IPS-NIHi7 (cell line): ENCODE data around the gene SYNPO2.
A peak's percentile ranks its signal among the peaks of the same experiment; 100 is the strongest.
"Not testable (repeated sequence)": the region's sequence is repeated elsewhere in the genome, so short reads cannot be mapped to it uniquely, and the experiment has no call there.

Experiments used
- DNase-seq: peaks from one replicate; pipeline ENCODE4 v3.0.0; 2012; ENCODE audit warnings: mixed read lengths; ENCODE audit errors: extremely low spot score

SYNPO2 gene

DNA sequence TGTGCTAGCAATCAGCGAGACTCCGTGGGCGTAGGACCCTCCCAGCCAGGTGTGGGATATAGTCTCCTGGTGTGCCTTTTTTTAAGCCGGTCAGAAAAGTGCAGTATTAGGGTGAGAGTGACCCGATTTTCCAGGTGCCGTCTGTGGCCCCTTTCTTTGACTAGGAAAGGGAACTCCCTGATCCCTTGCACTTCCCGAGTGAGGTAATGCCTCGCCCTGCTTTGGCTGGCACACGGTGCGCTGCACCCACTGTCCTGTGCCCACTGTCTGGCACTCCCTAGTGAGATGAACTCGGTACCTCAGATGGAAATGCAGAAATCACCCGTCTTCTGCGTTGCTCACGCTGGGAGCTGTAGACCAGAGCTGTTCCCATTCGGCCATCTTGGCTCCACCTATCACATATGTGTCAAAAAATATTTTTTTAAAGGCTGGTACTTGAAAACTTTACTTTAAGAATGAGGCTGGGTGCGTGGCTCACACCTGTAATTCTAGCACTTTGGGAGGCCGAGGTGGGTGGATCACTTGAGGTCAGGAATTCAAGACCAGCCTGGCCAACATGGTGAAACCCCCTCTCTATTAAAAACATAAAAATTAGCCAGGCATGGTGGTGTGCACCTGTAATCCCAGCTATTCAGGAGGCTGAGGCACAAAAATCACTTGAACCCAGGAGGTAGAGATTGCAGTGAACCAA is 179.2 kb downstream of the SYNPO2 start:
- not testable (repeated sequence) for DNase-seq

DNA sequence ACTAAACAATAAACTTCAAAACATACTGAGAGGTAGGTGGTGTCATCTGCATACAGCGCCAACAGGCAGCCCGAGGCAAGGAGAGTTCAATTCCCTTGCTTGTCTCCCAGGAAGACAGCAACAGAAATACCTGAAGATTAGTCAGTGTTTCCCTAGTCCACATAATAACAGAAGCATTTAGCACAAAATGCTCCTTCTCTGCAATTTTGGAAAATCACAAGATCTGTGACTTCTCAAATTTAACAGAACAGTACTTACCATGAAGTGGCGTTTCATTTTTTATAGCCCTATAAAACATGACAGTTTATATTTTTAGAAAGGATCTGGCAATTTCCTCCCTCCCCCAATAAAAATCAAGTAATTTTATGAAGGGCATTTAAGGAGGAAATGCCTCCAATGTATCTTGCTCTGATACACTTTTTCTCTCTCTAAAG is 179.9 kb downstream of the SYNPO2 start:
- DNase-seq: peak; percentile 32

DNA sequence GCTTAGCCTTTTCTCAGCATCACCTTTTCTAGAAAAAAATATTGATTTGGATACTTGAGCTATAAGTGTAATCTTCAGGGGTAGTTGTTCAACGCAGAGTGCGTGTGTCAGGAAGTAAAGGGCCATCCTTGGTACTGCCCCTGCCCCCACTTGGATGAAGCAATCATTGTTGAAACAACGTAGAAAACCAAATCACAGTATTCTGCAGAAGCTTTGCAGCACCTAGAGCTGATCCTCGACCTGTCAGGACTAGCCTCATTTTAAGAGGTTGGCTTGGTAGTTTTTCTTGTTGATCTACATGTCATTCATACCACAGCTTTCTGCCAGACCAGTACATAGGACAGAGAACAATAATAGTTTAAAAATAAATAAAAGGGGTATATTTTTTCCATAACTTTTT is 181.6 kb downstream of the SYNPO2 start:
- DNase-seq: no peak

DNA sequence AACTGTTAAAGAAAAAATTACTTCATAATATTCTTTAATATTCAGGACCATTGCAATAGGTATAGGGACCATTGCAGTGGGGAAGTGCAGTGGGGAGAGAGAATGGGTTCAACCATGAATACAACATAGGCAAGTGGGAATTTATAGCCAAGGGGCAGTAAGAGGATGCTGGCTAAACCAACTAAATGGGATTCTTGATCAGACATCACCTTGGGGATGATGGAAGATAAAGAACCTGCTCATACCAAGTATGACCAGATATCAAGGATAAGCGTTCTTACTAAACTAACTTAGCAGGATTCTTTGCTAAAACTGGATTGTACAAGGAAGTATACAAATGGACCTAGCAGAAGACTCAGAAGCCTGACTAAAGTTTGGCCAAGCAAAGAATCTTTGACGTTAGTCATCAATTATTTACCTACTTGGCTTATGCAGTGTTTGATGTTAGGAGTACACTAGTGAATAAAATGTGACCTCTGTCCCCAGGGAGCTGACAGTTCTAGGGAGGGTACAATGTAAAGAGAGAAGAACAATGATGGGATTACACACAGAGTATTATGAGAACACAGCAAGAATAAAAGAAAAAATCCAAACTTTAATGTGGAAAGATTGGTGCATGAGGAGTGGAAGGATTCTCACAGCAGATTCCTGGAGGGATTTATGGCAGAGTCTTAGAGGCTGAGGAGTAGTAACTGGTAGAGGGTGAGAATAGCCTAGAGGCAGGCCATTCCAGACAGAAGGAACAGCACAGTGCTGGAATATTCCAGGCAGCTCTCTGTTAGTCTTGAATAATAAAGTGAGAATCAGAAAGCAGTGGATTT is 192.3 kb downstream of the SYNPO2 start:
- no peak for DNase-seq

DNA sequence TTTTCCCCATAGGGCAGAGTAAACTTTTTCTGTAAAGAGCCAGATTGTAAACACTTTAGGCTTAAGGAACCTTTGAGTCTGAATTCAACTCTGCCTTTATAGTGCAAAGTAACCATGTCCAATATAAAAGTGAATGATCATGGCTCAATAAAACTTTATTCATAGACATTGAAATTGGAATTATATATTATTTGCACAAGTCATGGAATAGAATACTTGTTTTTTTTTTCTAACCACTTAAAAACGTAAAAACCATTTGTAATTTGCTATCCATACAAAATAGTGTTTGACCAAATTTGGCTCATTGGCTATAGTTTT is 192.8 kb downstream of the SYNPO2 start:
- no peak for DNase-seq

DNA sequence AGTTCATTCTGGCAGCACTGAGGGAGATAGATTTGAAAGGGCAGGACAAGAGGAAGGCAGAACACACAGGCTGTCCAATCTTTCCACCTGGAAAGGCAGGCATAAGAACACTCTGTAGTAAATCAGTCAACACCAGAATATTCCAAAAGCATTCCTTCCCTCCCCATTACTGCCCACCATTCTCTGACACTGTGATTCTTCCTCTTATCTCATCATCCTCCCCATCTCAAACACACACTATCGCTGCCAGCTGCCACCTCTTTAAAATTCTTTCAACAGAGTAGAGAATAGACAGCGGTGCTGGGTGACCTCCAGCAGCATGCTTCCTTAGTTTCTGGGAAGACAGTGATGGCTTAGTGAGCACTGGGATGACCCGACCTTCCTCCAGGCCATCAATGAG is 193.3 kb downstream of the SYNPO2 start:
- no peak for DNase-seq

DNA sequence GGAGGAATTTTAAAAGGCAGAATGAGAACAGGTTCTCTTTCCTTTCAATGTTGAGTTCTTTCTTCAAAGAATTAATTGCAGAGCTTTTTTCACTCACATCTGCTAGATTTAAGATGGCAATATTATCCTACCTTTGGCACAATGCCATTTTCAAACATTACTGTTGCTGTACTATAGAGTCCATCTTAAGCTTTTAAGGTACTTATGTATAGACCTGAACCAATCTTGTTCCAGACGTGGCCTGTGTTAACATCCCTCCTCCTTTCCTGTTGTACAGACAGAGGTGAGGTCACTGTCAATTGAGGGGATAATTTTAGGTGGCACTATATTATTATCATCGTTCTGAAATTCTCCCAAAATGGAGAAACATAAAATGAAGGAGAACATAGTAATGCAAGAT is 194.0 kb downstream of the SYNPO2 start:
- no peak for DNase-seq

DNA sequence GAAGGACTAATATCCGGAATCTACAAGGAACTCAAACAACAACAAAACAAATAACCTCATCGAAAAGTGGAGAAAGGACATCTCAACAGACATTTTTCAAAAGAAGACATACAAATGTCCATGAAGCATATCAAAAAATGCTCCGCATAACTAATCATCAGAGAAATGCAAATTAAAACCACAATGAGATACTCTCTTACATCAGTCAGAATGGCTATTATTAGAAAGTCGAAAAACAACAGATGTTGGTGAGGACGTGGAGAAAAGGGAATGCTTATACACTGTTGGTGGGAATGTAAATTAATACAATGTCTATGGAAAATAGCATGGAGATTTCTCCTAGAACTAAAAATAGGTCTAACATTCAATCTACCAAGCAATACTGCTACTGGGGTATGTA is 195.9 kb downstream of the SYNPO2 start:
- no peak for DNase-seq

DNA sequence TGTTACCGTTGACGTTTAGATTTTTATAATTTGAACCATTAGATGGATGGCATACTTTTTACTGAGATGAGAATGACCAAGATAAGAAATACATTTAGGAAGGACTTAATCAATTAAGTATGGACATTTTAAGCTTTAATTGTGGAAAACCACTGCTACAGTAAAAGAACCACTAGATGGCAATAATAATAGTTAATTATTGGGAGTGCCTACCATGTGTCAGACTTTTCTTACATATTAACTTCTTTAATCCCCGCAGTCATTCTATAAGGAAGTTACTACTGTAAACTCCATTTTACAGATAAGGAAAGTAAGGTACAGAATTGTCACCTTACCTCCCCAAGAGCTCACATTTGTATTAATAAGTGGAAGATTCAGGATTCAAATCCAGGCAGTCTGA is 198.5 kb downstream of the SYNPO2 start:
- no peak for DNase-seq

DNA sequence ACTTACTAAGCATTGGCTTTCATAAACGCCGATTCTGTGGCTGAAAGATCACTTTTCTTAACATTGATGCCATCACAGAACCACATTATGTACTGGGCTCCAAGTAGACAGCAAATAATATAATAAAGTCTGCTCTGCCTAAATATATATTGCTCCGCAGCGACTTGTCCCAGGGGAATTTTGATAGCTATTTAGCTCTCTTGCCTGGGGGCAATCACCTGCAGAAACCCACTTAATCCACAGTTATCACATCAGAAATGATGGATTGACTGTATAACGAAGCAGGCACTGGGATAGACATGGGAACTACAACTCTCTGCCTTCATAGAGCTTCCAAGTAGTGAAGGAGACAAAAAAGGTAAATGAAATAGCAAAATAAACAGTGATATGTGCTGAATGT is 199.0 kb downstream of the SYNPO2 start:
- DNase-seq: no peak

DNA sequence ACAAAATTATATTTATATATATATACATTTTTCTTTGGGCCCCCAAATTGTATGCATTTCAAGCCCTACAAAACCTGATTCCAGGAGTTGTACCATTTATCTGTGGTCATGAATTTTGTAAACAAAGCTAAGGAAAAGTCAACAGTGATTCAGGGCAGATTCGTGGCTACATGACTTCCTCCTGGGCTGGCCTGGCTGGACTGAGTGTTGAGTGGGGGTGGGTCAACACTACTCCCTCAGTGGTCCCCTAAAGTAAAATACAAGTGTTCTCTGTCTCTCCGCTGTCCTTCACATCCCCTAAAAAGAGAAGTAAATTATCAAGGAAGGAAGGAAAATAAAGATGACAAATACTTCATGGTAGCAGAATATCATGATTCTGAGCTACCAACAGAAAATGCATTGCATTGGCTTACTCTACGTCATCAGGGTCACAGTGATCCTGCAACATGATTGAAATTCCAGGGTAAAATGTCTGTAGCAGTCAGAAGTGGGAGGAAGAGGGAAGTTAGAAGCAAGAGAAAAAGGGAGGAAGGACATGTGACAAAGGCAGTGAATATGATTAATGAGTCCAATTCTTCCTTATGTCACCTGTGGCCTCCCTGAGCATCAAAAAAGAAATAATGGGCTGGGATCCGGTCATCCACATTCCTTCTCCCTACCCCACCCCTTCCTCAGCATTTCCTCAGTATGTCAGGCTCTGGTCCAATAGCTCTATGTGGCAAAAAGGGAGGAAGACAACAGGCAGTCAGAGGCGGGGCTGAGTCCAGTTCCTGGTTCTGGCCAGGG is 204.6 kb downstream of the SYNPO2 start:
- DNase-seq: no peak

DNA sequence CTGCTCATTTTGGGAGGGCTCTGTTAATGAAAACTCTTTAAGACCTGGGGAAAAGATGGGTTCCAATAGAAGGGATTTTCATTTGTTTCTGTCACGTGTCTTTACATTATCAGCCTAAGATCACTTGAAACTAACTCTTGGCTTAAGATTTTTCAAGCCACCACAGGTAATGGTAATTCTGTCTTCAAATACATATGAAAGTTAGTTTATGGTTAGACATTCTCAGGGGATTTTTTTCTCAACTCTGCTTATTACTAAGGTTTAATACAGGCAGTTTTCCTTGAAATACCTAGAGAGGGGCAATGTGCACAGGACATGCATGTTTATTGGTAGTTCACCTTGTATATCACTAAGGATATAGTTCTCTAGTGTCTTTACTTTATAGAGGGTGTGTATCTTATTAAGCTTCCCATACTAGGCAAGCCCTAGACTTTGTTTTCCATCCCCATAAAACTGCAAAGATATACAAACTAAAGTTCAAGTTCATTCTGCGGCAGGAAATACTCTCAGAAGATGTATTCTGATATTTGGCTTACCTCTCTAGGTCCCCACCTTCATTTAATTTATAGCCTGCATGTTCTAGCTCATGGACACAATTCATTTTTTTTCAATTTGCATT is 208.7 kb downstream of the SYNPO2 start:
- DNase-seq: no peak

DNA sequence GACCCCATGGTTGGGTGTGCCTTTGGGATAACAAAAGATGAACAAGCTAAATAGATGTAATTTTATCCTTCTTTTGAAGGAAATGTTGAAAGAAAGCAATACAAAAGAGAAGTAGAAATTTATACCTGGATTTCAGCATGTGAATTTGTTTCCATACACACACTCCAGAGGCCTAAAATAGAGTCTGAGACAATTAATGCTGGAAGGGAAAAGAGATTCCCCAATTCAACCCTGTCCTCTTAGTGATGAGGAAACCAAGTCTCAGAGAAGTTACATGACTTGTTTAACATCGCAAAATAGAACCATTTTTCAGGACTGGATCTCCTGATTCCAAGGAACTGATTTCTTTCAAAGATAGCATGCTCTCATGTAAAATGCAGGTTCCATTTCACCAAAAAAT is 209.7 kb downstream of the SYNPO2 start:
- no peak for DNase-seq

DNA sequence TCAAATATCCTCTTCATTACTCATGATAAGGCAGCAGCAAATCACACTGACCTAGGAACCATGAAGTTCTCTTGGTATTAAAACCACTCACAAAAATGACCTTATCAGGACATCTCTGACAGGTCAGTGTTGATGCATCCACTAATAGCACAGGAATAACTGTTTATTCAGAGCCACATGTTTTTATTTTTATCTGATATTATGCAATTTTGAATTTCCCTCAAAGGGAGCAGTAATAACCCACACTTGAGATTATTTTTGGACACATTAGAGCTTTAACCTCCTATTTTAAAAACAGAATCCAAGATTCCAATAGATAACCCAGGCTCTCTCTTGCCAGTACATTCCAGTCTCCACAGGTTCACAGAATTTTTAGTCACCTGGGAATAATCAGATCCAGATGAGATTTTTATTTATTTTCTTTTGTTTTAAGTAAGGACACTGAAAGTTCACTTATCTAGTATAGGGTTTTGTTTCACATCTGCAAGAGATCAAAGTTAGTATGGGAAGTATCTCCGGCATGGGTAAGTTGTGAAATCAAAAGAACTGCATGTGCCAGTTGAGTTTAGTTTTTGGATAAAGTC is 210.7 kb downstream of the SYNPO2 start:
- DNase-seq: no peak

DNA sequence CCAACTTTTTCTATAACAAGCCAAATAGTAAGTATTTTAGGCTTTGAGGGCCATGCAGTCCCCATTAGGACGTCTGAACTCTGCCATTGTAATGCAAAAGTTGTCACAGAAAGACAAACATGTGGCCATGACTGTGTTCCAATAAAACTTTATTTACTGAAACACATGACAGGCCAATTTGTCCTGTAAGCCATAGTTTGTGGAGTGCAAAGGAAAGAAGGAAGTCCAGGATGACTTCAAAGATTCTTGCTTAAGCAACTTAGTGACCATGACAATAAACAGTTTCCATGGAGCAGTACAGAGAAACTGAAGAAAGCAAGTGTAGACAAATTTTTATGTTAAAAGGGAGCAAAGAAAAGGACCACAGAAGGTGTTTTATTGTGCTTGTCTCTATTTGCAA is 212.0 kb downstream of the SYNPO2 start:
- DNase-seq: no peak

DNA sequence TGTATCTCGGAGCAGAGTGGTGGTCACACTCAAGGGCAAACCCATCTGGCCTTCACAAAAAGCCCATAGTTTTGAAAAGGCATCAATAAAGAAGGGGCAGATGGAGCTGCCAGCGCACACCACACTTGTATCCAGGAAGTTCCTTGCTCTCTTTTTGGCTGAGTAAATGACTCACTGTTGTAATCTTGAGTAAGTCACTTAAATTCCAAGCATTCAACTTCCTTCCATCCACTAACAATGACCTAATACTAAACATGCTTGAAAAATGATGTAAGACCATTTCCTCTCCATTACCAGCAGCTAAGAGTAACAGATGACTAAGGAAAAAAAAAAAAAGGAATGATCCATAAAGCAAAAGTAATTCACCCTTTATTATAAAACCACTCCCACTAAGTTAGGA is 214.6 kb downstream of the SYNPO2 start:
- DNase-seq: peak; percentile 38

DNA sequence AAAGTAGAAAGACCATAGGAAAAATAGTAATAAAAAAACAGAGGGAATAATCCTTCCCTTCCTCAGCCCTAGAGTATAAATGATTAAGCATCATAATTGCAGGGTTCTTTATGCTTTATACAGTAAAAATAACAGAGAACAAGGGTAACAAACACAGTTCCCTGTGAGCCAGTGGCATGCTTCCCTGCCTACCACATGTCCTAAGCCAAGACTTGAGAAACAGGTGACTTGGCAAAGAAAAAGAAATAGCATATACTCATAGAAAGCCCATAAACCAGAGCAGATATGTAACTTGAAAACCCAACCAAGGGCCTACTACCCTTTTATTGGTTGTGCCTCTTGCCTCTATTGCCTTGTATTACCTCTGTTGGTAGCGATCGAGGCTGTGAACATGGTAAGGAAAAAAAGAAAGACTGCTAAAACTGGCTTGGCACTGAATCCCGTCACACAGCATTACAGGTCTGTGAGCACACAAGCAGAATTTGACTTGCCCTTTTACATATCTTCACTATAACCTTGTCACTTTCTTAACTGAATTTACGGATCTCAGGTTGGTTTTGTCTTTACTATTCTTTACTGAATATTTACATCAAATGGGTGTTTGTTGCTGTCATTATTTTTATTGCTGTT is 216.1 kb downstream of the SYNPO2 start:
- no peak for DNase-seq

DNA sequence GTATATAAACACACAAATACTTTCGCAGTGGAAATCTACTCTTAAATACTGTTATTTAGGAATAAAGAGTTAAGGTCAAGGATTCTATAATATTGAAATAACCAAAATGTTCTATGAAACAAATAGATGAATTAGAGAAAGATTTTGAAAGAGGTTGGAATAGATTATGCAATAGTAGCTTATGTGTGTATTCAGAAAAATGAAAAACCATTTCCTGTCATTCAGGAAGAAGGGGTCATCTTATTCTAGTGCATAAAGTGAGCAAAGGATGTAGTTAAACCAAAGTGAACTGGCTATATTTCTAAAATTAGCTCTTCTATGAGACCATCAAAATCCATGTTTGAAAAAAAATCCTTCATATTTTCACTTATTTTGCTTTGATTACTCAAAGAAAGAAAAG is 217.0 kb downstream of the SYNPO2 start:
- DNase-seq: no peak

DNA sequence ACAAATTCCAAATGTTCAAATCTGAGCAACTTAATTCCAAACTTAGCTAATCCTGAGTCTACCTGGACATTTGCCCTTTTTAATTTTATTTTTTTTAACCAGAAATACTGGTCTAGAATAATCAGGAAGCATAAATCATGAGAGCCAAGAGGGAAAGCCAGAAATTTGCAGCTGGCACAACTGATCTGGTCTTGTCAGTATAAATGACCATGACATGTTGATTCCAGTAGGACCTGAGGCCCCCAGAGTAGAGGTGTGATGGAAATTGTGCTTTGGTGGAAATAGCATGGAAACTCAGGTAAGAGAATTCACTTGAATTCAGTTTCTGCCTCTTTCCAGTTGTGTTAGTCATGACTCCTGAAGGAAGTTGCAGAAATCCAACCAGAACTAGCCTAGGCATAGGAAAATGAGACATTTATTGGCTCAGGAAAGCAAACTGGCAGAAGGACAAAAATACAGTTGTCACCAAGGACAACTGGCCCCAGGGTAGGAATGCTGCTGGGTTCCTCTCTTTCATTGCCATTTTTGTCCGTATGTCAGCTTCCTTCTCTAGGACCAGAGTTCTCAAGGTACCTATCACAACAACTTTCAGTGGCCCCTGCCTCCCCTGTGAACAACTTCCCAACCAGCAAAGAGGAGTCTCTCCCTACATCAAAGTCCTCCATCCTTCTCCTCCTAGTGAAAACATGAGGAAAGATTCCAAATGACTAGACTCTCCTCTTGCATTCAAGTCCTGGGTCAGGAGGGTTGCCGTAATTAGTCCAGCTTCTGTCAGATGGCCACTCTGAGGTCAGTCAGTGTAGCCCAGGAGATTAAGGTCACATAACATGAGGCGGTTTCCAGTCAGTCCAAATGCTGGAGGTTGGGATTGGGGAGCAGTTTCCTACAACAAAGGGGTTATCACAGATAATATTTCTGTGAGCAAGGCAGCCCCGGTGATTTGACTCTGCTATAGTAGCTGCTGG is 217.7 kb downstream of the SYNPO2 start:
- DNase-seq: no peak

DNA sequence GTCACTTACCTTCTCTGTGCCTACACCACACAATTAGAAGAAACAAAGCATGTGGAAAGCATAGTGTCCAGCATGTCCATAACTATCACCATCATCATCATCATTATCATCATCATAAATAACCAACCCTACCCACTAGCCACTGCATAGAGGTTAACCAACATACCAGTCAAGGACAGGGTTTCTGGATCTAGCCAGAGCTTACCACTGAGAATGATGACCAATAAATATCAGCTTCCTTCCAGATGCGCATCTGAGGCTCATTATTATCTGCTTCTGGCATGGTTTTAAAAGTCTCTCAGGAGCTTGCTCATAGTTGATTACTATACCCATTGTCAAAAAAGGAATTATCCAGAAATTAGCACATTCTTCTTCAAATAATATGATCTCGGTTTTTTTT is 221.5 kb downstream of the SYNPO2 start:
- DNase-seq: no peak
